ENCODE data around the gene ABCC1.
"Not testable (repeated sequence)": the region's sequence is repeated elsewhere in the genome, so short reads cannot be mapped to it uniquely, and the experiment has no call there.

Gene ABCC1

DNA sequence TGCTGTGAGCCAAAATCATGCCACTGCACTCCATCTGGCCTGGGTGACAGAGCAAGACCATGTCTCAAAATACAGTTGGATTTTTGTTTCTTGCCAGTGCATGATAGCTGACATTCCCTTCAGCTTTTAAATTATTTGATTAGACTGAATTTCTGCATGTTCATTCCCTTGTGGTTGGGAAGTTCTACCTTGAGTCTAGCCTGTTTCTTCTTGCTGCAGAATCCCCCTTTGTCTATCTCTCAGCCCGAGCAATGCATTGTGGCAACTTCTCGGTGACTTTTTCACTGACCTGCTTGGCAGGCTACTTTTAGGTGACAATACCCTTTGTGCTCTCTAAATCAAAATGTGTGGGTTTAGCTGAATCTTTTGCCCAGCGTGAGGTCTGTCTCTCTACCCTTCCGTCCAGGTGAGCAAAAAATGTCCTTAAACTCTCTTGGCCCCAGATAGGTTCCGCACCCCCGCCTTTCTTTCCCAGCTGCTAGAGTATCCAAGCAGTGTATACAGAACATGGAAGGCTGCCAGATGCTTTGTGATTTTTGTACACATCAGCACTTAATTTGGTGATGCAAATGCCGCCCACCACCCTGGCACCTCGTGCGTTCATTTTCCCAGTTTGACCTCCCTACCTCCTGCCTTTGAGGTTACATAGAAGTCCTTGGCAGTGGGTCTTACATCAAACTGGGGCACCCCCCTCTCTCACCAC lies 143.7 kb downstream of the ABCC1 start:
- DNase-seq, result no peak

DNA sequence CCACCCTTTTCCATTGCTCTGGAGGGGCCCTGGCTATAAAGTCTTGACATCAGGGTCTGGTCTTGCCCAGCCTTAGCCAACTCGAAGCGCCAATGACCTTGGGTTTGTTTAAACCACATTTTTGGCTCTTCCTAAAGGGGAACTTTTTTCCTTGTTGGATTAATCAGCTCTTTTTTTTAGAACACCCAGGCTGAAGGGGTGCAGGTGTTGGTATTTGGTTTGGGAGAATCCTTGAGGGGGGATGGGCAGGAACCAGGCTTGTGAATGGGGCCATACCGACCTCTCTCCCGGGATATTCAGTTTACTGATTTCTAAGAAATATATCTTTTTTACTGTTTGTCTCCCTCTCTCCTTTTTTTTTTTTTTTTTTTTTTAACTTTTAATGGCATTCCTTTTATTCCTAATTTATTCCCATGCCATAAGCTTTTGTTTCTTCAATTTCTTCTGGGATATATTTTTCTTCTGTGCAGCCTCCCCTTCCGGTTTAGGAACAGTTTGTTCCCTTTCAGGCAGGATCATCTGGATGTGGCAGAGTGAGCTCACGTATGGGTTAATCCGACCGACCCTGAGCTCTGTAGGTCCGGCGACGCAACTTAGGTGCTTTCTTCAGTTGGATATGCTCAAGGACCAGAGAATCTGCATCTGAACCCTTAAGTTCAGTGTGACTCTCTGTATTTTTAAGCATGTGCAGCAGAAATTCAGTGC lies 144.4 kb downstream of the ABCC1 start:
- no peak for DNase-seq

DNA sequence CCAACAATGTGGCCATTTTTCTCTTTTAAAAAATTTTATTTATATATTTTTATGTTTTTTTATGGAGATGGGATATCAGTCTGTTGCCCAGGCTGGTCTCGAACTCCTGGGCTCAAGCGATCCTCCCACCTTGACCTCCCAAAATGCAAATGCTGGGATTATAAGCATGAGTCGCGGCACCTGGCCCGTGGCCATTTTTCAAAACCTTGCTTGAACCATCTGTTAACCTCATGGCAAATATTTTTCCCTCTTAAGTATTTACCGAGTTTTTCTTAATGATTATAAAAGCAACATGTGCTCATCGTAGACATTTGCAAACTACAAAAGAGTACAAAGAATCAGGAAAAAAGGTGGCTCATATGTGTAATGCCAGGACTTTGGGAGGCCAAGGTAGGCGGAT lies 146.2 kb downstream of the ABCC1 start:
- no peak for DNase-seq

DNA sequence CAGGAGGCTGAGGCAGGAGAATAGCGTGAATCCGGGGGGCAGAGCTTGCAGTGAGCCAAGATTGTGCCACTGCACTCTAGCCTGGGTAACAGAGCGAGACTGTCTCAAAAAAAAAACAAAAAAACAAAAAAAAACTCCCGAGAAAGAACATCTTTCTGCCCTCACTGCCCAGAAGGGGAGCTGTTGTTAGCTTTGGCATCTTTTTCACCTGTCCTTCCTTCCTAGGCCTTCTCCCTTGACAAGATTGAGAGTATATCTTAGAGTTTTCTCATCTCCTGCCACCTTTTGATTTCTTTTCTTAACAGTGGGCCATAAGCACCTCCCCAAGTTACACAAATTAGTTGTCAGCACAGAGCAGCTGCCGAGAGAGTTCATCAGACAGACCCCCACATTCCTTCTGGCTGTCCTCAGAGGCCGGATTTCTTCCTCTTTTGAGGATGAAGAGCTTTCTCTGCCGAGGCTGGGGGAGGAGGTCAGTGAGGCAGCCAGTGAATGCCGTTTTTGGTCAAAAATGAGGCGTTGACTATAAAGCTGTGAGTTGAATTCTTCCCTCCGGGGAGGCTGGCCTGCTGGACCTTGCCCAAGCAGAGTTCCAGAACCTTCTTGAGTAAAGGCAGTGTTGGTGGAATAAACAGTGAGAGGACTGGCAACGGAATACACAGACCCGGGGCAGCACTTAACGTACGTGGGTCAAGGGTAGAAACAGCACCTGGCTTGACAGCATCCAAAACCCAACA lies 146.9 kb downstream of the ABCC1 start:
- DNase-seq, result no peak

DNA sequence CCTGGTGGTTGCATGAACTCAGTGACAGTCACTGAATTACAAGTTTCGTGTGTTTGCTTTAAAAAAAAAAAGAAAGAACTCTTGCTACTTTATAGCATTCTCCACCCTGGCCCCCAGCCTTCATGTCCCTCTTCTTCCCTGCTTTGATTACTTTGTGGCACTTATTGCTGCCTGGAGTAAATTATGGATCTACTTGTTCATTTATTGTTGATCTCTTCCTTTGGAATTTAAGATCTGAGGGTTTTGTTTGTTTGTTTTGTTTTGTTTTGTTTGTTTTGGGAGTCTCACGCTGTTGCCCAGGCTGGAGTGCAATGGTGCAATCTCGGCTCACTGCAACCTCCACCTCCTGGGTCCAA lies 147.4 kb downstream of the ABCC1 start:
- DNase-seq, result no peak

DNA sequence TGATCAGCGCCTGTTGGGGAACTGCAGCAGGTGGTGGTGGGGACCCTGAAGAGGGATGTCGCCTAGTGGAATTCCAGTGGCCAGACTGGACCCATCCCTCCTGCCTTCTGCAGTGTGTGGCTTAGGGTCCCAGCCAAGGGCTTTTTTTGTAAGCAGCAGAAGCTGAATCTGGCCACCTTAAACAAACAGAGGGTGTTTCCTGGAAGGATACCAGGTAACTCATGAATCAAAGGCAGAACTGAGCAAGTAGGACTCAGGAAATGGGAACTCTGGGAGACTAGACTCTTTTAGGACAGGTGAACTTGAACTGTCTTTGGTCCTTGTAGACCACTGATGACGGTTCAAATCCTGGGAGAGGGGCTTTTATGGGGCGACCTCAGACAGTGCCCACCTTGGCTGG lies 149.9 kb downstream of the ABCC1 start:
- DNase-seq, result no peak

DNA sequence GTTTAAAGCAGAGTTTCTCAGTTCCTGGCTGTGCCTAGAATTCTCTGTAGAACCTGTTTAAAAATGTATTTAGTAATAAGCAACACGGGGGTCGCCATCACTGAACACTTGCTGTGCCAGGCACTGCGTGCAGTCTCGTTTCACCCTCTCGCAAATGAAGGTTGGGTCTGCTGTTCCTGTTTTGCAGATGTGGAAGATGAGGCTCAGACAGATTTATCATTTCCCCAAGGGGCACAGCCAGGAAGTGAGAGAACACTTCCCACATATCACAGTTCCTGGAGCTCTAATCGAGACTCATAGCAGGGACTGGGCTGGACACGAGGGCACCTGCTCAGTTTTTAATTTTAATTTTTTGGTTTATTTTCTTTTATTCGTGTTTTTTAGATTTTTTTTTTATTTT lies 151.2 kb downstream of the ABCC1 start:
- DNase-seq, result no peak

DNA sequence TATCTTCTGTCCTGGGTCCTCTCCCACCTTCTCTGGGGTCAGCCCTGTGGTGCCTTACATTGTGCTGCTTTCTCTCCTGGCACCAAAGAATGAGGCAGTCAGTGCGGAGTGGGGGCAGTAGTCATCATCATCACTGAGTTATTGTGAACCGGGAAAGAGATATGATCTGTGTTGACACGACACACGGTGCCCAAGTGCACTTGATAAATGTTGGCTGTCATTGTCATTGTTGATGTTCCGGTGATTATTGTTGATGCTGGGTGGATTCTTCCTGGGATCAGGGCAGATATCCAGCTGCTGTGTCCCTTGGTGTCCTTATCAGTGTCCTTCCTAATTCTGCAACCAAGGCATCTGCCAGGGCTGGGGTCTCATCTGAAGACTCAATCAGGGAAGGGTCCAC lies 152.2 kb downstream of the ABCC1 start:
- DNase-seq, result no peak

DNA sequence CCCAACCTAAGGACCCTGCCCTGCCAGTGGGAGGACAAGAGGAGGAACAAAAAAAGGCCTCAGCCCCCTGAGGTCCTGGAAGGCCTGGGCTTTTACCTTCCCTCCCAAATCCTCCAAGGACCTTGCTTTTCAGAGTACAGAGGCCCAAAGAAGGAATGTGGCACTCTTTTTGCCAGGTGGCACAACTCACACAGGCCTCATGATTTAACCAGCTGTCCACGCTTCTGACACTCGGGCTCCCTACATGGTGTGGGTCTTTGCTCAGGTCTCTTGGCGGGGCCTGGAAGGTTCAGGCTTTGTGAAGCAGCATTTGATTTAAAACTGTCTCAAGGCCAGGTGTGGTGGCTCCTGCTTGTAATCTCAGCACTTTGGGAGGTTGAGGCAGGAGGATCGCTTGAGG lies 153.3 kb downstream of the ABCC1 start:
- no peak for DNase-seq

DNA sequence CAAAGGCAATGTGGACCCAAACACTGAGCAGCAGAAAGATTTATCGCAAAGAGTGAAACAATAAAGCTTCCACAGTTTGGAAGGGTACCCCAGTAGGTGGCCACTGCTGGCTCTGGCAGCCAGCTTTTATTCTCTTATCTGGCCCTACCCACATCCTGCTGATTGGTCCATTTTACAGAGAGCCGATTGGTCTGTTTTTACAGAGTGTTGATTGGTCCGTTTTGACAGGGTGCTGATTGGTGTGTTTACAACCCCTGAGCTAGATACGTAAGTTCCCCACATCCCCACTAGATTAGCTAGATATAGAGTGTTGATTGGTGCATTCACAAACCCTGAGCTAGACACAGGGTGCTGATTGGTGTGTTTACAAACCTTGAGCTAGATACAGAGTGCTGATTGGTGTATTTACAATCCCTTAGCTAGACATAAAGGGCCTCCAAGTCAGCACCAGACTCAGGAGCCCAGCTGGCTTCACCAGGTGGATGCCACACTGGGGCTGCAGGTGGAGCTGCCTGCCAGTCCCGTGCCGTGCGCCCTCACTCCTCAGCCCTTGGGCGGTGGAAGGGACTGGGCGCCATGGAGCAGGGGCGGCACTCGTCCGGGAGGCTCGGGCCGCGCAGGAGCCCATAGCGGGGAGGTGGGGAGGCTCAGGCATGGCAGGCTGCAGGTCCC lies 154.9 kb downstream of the ABCC1 start:
- not testable (repeated sequence) for DNase-seq

DNA sequence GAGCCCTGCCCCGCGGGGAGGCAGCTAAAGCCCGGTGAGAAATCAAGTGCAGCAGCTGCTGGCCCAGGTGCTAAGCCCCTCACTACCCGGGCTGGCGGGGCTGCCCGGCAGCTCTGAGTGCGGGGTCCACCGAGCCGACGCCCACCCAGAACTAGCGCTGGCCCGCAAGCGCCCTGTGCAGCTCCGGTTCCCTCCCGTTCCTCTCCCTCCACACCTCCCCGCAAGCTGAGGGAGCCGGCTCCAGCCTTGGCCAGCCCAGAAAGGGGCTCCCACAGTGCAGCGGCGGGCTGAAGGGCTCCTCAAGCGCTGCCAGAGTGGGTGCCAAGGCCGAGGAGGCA lies 155.4 kb downstream of the ABCC1 start:
- not testable (repeated sequence) for DNase-seq

DNA sequence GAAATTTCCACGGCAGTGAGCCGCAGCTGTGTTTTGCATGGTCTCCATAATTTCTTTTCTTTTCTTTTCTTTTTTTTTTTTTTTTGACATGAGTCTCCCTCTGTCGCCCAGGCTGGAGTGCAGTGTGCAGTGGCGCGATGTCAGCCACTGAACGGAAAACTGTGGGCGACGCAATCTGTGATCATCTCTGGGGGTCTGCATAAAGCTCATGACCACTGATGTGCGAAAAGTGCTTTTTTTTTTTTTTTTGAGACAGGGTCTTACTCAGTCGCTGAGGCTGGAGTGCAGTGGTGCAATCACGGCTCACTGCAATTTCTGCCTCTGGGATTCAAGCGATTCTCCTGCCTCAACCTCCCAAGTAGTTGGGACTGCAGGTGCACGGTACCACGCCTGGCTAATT lies 156.2 kb downstream of the ABCC1 start:
- no peak for DNase-seq

DNA sequence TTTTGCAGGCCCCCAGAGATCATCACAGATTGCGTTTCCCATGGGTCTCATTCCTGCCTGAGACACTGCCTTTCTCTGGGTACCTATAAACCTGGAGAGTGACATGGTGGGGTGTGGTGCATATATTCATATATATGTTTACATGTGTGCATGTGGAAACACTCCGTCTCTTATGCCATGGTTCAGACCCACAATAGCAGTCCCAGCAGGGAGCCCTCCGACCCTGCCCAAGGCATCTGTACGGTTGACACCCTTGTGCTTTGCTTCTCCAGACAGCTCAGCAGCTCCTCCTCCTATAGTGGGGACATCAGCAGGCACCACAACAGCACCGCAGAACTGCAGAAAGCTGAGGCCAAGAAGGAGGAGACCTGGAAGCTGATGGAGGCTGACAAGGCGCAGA lies 157.1 kb downstream of the ABCC1 start:
- no peak for DNase-seq

DNA sequence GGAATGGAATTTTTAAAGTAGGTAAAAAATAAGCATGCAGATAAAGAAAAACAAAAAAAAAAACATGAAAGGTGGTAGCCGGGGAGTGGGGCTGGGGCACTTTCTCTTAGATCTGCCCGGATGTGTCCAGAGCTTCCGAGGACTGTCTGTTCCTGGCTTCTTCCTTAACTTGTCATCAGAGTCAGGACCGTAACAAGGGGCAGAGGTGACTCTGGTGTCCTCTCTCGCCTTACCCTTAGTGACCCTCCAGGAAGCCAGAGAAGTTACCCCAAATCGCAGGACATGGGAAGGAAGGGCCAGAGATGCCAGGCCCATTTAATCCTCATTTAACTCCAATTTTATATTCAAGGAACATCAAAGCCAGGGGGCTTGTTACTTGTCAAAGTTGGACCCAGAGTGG lies 158.4 kb downstream of the ABCC1 start:
- no peak for DNase-seq

DNA sequence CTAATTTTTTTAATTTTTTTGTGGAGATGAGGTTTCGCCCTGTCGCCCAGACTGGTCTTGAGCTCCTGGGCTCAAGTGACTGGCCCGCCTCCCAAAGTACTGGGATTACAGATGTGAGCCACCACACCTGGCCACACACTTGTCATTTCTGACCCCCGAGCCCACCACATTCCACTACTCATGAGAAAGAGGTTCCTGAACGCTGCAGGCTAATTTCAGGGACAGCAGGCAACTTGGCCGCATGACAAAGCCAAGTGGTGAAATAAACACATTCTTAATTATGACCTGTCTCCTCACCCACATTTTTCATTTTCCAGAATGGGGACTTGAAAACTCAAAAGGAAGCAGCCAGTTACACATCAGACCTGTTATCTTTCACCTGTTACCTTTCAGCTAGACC lies 159.3 kb downstream of the ABCC1 start:
- no peak for DNase-seq

DNA sequence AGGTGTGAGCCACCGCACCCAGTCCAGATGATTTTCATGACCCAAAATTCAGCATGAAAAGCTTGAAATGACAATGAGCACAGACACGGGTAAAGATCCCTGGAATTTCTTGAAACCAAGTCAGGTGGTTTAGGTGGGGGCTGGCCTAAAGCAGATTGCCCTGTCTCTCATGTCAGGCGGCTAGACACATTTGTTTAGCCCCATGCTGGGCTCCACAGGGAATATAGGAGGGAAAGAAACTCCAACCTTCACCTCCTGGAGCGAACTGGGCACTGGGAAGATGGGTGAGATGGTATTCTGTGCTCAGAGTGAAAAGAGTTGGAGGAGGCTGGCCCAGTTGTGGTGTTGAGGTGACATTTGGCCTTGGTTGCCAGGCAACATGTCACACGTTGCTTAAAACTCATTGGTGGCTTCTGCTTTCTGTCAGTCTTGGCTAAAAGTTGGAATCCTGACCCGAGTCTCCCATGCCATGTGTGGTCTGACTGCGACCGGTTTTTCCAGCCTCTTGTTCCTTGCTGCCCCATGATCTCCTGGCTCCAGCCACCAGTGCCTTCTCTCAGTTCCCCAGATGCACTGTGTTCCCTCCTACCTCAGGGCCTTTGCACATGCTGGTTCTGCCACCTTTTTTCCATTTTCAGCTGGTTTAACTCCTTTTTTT lies 160.2 kb downstream of the ABCC1 start:
- no peak for DNase-seq

DNA sequence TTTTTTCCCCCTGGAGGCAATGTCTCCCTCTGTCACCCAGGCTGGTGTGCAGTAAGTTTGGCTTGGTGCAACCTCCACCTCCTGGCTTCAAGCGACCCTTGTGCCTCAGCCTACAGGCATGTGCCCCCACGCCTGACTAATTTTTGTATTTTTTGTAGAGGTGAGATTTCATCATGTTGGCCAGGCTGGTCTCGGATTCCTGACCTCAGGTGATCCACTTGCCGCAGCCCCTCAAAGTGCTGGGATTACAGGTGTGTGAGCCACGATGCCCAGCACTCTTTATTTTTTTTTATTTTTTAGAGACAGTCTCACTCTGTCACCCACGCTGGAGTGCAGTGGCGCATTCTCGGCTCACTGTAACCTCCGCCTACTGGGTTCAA lies 160.7 kb downstream of the ABCC1 start:
- no peak for DNase-seq

DNA sequence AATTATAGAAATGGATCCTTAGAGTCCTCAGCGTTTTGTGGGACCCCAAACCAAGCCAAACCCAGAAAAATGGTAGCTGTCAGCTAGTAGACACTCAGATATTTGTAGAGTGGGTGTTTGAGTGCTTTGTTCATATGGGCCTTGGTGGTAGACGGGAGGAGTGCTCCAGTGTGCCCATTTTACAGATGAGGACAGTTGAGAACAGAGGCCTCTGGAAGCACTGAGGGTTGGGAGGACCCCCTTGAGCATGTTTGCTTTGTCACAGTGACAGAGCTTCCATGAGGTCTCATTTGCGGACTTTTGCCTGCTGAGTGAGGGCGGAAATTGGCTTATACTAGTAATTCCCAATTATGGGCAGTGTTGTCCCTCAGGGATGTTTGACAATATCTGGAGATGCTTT lies 162.2 kb downstream of the ABCC1 start:
- DNase-seq, result no peak

DNA sequence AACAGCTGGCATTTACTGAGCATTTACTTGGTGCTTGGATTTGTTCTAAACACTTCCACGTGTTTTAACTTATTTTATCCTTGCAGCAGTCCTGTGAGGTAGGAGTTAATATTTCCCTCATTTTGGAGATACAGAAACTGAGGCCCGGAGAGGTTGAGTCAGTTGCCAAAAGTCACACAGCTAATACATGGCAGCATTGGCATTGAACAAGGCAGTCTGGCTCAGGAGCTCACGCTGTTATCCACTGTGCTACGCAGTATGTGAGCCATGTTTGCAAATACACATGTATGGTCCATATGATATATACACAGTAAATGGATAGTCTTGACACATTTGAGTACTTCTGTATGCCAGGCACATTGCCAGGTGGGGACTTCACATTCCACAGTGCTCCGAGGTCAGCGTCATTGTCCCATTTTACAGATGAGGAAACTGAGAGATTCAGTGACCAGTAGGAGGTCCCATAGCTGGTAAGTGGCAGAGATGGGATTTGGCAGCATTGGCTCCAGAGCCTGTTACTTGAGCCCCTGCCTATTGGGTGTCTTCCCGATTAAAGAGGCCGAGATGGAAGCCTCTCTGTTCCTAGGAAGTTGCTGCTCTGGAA lies 163.1 kb downstream of the ABCC1 start:
- no peak for DNase-seq

DNA sequence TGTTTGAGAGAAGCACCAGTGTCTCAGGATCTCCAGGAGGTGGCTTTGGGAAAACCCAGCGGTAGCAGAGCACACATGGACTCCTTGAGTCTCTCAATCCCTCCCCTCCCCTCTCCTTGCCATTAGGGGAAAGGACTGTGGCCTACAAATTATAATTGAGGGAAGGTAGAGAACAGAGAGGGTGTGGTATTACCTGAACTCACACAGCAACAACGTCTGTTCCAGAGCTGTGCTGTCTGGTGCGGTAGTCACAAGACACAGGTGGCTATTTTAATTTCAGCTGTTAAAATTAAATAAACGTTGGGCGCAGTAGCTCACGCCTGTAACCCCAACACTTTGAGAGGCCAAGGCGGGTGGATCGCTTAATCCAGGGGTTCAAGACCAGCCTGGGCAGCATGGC lies 163.7 kb downstream of the ABCC1 start:
- DNase-seq, result no peak

DNA sequence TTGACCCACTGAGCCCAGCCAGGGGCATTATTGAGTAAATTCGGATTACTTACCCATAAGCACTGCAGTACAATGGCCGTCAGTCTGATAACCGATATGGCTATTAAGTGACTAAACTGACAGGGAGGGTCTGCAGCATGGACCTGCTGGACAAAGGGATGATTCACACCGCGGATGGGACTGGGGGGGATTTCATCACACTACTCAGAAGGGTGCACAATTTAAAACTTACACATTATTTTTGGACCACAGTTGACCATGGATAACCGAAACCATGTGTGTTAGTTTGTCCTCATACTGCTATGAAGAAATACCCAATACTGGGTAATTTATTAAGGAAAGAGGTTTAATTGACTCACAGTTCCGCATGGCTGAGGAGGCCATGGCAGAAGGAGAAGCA lies 167.4 kb downstream of the ABCC1 start:
- no peak for DNase-seq

DNA sequence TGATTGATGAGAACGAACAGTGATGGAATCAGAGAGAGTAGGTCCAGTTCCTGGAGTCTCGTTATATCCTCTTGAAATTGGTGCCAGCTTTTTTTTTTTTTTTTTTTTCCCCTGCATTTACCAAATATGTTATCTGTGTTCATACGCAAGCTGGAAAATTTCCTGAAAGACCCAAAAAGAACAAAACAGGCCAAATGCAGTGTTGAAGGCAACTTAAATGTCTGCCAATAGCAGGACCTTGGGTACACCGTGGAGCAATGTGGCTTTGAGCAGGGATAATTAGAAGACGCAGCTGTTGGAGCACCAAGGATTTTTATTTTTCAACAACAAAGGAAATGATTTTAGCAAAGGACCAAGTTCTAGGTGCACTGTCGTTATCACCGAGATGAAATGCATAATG lies 168.9 kb downstream of the ABCC1 start:
- DNase-seq, result no peak

DNA sequence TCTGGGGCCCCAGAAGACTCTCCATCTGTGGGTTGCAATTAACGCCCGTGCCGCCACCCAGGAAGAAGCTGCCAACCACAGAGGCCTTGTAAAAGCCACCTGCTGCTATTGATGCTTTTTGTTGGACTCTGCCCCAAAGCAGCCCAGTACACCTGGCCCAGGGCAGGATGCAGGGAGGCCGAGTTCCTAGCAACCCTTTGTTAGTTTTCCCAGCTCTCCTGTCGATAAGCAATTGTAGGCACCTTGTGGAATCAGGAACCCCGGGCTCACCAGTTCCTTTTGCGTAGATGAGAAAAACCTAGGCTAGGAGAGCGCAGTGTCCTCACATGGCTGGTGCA lies 170.6 kb downstream of the ABCC1 start:
- no peak for DNase-seq
